Hepatocyte (in vitro differentiated cells): ENCODE results near the gene GJA5.

Experiments
- CTCF ChIP-seq: fragments of 200-600 bp; sonication (generic); IDR thresholded peaks from 2 replicates; pipeline ENCODE4 v1.5.1; 2016; ENCODE audit warnings: antibody characterized with exemption, mild to moderate bottlenecking; ENCODE audit not compliant: poor library complexity
- EZH2 ChIP-seq: fragments of 200-600 bp; sonication (generic); IDR thresholded peaks from 2 replicates; pipeline ENCODE4 v1.6.1; 2016; ENCODE audit warnings: antibody characterized with exemption, mild to moderate bottlenecking, borderline replicate concordance

GRCh38 chr1:147726168-147726567 is 34.2 kb downstream of the GJA5 start:
- TF ChIP-seq CTCF (no peak), EZH2 (no peak)
